GM18873 (cell line): ENCODE results near the gene CRB3.
"Not testable (repeated sequence)": the region's sequence is repeated elsewhere in the genome, so short reads cannot be mapped to it uniquely, and the experiment has no call there.

Experiments used
- ATAC-seq: cut with Tn5 transposase; IDR thresholded peaks from one replicate; pipeline ENCODE4 v1.9.1; 2021; ENCODE audit warnings: mild to moderate bottlenecking, moderate library complexity, moderate number of reproducible peaks; ENCODE audit not compliant: unreplicated experiment, low FRiP score

CRB3 gene

GRCh38 chr19:6489278-6490061, 25.4 kb downstream of the CRB3 start:
- no peak for ATAC-seq

GRCh38 chr19:6490134-6490533, 26.1 kb downstream of the CRB3 start:
- no peak for ATAC-seq

GRCh38 chr19:6491802-6492592, 27.9 kb downstream of the CRB3 start:
- ATAC-seq = no peak

GRCh38 chr19:6494438-6495036, 30.5 kb downstream of the CRB3 start:
- no peak for ATAC-seq

- ATAC-seq = no peak
Measured at GRCh38 chr19:6495947-6496346, 31.9 kb downstream of the CRB3 start.

GRCh38 chr19:6498294-6499036, 34.4 kb downstream of the CRB3 start:
- no peak for ATAC-seq

GRCh38 chr19:6499052-6499790, 35.1 kb downstream of the CRB3 start:
- ATAC-seq = no peak

- ATAC-seq = no peak
Measured at GRCh38 chr19:6500837-6501739, 37.0 kb downstream of the CRB3 start.

GRCh38 chr19:6501740-6502648, 37.9 kb downstream of the CRB3 start, which contains the start of gene TUBB4A:
TSS of gene TUBB4A (minus strand) at chr19:6502309. CDS start at chr19:6502212, 97 bp downstream.
- ATAC-seq = no peak

GRCh38 chr19:6503407-6504201, 39.5 kb downstream of the CRB3 start:
- no peak for ATAC-seq

- not testable (repeated sequence) for ATAC-seq
Measured at GRCh38 chr19:6508028-6508771, 44.1 kb downstream of the CRB3 start.

- ATAC-seq = no peak
Measured at GRCh38 chr19:6509118-6509971, 45.3 kb downstream of the CRB3 start.

- ATAC-seq = no peak
Measured at GRCh38 chr19:6510618-6511017, 46.5 kb downstream of the CRB3 start.

GRCh38 chr19:6514089-6514488, 50.0 kb downstream of the CRB3 start:
- ATAC-seq = no peak

- no peak for ATAC-seq
Measured at GRCh38 chr19:6514926-6515544, 51.0 kb downstream of the CRB3 start.
